Spleen (tissue), 11 donors: ENCODE results near the gene BAHCC1. TPM values are rescaled to one million over a fixed set of nuclear protein-coding genes. Genes with fewer than 3 reads are reported as not detected.
A peak's percentile ranks its signal among the peaks of the same experiment; 100 is the strongest.

Experiments
- DNase-seq: peaks from one replicate; pipeline ENCODE4 v3.0.0-alpha.2; 2020
- H3K27ac ChIP-seq, 8 donors: fragments of 200-600 bp; sonication (generic) in 7 of 8; 1 replicate in 4 of 8; 2 replicates in 4 of 8; pipeline versions ENCODE4 v1.5.0 to v1.8.0; 2016 to 2021; ENCODE audit warnings: inconsistent platforms in 4 of 8, mild to moderate bottlenecking in 4 of 8, moderate library complexity in 1 of 8
- H3K27me3 ChIP-seq, 7 donors: fragments of 200-600 bp; sonication (generic) in 6 of 7; replicated peaks in 1 of 7; 1 replicate in 4 of 7; 2 replicates in 3 of 7; pipeline versions ENCODE4 v1.5.0 to v1.8.0; 2016 to 2021; ENCODE audit warnings: inconsistent platforms in 3 of 7, mild to moderate bottlenecking in 1 of 7
- H3K36me3 ChIP-seq, 6 donors: fragments of 200-600 bp; sonication (generic) in 5 of 6; 1 replicate in 4 of 6; 2 replicates in 2 of 6; pipeline versions ENCODE4 v1.5.0 to v1.8.0; 2016 to 2021; ENCODE audit warnings: inconsistent platforms in 2 of 6
- H3K4me1 ChIP-seq, 6 donors: fragments of 200-600 bp; sonication (generic) in 5 of 6; 1 replicate in 3 of 6; 2 replicates in 3 of 6; pipeline versions ENCODE4 v1.5.0 to v1.8.0; 2016 to 2021; ENCODE audit warnings: inconsistent platforms in 3 of 6
- H3K4me3 ChIP-seq, 8 donors: fragments of 200-600 bp; sonication (generic) in 7 of 8; 1 replicate in 4 of 8; 2 replicates in 4 of 8; pipeline versions ENCODE4 v1.5.0 to v1.8.0; 2016 to 2021; ENCODE audit warnings: inconsistent platforms in 4 of 8, mild to moderate bottlenecking in 4 of 8, moderate library complexity in 2 of 8
- H3K9me3 ChIP-seq, 8 donors: fragments of 200-600 bp; sonication (generic) in 7 of 8; 1 replicate in 4 of 8; 2 replicates in 4 of 8; pipeline versions ENCODE4 v1.5.0 to v1.8.0; 2016 to 2021; ENCODE audit warnings: inconsistent platforms in 4 of 8
- CTCF ChIP-seq, 11 experiments: fragments of 200-600 bp in 7 of 11; fragments of 450-650 bp in 4 of 11; sonication (generic) in 4 of 11; IDR thresholded peaks in 8 of 11; conservative IDR thresholded peaks in 3 of 11; 1 replicate in 7 of 11; 2 replicates in 4 of 11; pipeline versions ENCODE4 v1.4.0 to v1.8.0; 2016 to 2021; ENCODE audit warnings: antibody characterized with exemption in 11 of 11, inconsistent platforms in 4 of 11, mild to moderate bottlenecking in 1 of 11
- POLR2A ChIP-seq, 3 donors: fragments of 450-650 bp; IDR thresholded peaks; one replicate each; pipeline ENCODE4 v1.5.1; 2017; ENCODE audit warnings: antibody characterized with exemption in 3 of 3, mild to moderate bottlenecking in 1 of 3
- POLR2AphosphoS5 ChIP-seq, 3 donors: sonication (generic); formaldehyde crosslinking; IDR thresholded peaks; one replicate each; pipeline ENCODE4 v1.5.1; 2017; ENCODE audit warnings: antibody characterized with exemption in 3 of 3
- WGBS, 5 donors: extraction: QIAGEN DNeasy Blood & Tissue Kit in 3 of 5; methylation state at CpG; one replicate each; pipeline versions ENCODE4 v1.1.5 to v1.1.7; 2013 to 2018; 5-methylcytosine and 5-hydroxymethylcytosine counted together
- intact Hi-C: fragments of 100-400 bp; cut with DNase I; formaldehyde crosslinking; loops from one replicate; pipeline ENCODE4 v1.15.0; 2023; ENCODE audit warnings: low total_unique reads
- polyA plus RNA-seq, 3 donors: library from polyadenylated mRNA; stranded (reverse); fragments of 200-250 nt; gene quantifications; one replicate each; pipeline ENCODE4 v1.2.1, GENCODE V29; 2013
- total RNA-seq, 7 donors: library from RNA; depleted of rRNA in 3 of 7; stranded (reverse); fragments of >200 nt in 3 of 7; fragmentation: NEBNext Ultra II Directional in 4 of 7; extraction: Animal tissue kit (Norgen Biotek cat#: 25700) in 4 of 7; gene quantifications; one replicate each; pipeline versions ENCODE4 v1.1.0 to v1.2.1, GENCODE V29; 2016 to 2021
- donor health status: healthy with polysubstance abuse.
- donor health status: DM: no; HTN: no; CAD: no; lungs with moderate emphysema.
- donor health status: DM: no; HTN: no; CAD: no.
- donor health status: Bipolar disorder and iron deficiency.
- donor health status: healthy.
- donor health status: DM: no; HTN: no; CAD: no.
- donor health status: DM: yes; HTN: yes; CAD: no.

Gene BAHCC1
- total and polyA plus RNA-seq, 10 donors, result 1.7 to 20.3 (median 12.4) TPM

DNA sequence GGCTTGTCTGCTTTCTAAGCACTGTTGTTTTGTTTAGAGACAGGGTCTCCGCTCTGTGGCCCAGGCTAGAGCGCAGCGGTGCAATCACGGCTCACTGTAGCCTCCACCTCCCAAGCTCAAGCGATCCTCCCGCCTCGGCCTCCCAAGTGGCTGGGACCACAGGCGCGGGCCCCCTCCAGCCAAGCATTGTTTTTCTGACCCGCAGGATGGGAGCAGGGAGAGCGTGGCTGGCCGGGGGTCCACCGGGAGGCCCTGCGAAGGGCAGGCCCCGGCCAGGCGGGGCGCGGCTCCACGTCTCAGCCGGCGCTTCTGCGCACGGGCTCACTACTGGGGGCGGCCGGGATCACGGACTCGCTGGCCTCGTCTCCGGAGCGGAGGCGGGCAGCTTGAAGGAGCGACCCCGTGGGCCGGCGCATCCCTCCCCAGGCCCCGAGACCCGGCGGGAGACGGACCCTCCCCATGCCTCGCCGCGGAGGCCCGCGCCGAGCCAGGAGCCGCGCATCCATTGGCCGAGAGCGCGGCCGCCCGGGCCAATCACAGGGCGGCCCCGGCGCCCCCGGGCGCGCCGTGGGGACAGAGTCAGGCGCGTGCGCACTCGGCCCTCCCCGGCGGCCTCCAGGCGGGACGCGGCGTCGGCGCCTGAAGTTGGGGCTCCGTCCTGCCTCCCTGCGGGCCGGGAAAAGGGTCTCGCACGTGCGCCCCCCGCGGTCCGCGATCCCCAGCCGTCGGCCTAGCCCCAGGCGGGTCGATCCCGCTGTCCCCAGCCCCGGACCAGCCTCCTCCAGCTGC, 92.4 kb downstream of the BAHCC1 start:
- intact Hi-C loops, result loop anchor here (10.0 kb wide), 1 partner anchor 233 kb away; no protein-coding TSS in a partner anchor
- peak; percentile 94 for DNase-seq

DNA sequence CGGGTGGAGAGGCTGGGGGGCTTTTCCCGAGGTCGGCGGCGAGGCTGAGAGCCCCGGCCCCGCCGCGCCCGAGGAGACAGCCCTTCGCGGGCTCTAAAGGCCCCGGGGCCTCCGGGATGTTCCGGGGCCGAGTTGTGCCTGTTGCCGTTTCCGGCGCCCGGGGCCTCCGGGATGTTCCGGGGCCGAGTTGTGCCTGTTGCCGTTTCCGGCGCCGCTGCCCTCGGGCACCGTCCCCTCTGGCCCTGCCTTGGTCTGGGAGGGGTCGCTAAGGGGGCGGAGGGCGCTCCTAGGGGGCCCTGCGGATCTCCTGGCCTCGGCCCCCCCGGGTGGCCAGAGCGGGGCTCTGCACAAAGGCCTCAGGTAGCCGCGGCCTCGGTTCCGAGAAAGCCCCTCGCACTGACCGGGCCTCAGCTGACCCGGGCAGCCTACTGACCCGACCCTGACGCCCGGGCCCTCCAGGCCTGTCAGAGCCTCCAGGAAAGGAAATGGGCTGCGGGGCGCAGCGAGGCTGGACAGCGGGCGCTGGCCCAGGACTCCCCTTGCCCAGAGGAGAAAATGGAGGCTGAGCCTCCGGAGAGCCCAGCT, 93.1 kb downstream of the BAHCC1 start:
- intact Hi-C loops, result loop anchor here (10.0 kb wide), 1 partner anchor 234 kb away; no protein-coding TSS in a partner anchor
- Histone ChIP-seq H3K27me3 (peaks cover 0 to 66% (median 2%) of the 10 kb centered on the region in 7 donors), H3K36me3 (no peaks in the 10 kb centered on the region), H3K4me1 (peaks cover 21 to 77% (median 49%) of the 10 kb centered on the region in 6 donors), H3K27ac (peak overlapping the region; percentile 81 to 94 (median 90)), H3K9me3 (no peaks in the 10 kb centered on the region), H3K4me3 (peak overlapping the region; percentile 49 to 67 (median 56))
- 9 to 77% (median 14%) methylated on average over 6 to 52 of the region's 52 CpGs; no CpG with 5 or more reads in 1 of the 5 donors for WGBS, 5 donors
- TF ChIP-seq POLR2AphosphoS5 (IDR thresholded peaks at IDR 0.05) (no peak), CTCF (IDR thresholded peaks at IDR 0.05 in 8 of 11, conservative IDR thresholded peaks at IDR 0.05 in 3 of 11) (no peak), POLR2A (IDR thresholded peaks at IDR 0.05) (no peak)
- peak; percentile 89 for DNase-seq

More for the DNA sequence above, 92.4 kb downstream of the BAHCC1 start:
- TF ChIP-seq POLR2A (IDR thresholded peaks at IDR 0.05) (peak in 1 of 3 donors; percentile 45), CTCF (IDR thresholded peaks at IDR 0.05 in 8 of 11, conservative IDR thresholded peaks at IDR 0.05 in 3 of 11) (no peak), POLR2AphosphoS5 (IDR thresholded peaks at IDR 0.05) (peak; percentile 80 to 91 (median 89))
- Histone ChIP-seq H3K4me3 (peak overlapping the region; percentile 49 to 67 (median 56)), H3K27me3 (peaks cover 0 to 72% (median 2%) of the 10 kb centered on the region in 7 donors), H3K27ac (peak overlapping the region; percentile 81 to 94 (median 90)), H3K36me3 (no peaks in the 10 kb centered on the region), H3K4me1 (peaks cover 28 to 84% (median 56%) of the 10 kb centered on the region in 6 donors), H3K9me3 (no peaks in the 10 kb centered on the region)
- WGBS, 5 donors, result 9 to 31% (median 12%) methylated on average over 23 to 87 of the region's 87 CpGs

- H3K27ac ChIP-seq, result peak overlapping the region in 1 of 8 donors; percentile 90
- peak; percentile 75 for DNase-seq
- 75 to 86% (median 82%) methylated on average over 22 to 27 of the region's 27 CpGs for WGBS, 5 donors
- H3K4me3 ChIP-seq, result peak overlapping the region in 3 of 8 donors; percentile 49 to 55 (median 52)
- H3K27me3 ChIP-seq, result peaks cover 0 to 58% (median 0%) of the 10 kb centered on the region in 7 donors
- peaks cover 14 to 67% (median 39%) of the 10 kb centered on the region in 6 donors for H3K4me1 ChIP-seq
- no peaks in the 10 kb centered on the region for H3K36me3 ChIP-seq
- intact Hi-C loops, result loop anchor here (10.0 kb wide), 1 partner anchor 235 kb away; no protein-coding TSS in a partner anchor
- H3K9me3 ChIP-seq, result no peaks in the 10 kb centered on the region
- TF ChIP-seq CTCF (IDR thresholded peaks at IDR 0.05 in 8 of 11, conservative IDR thresholded peaks at IDR 0.05 in 3 of 11), result no peak
- no peak for TF ChIP-seq POLR2A (IDR thresholded peaks at IDR 0.05)
- TF ChIP-seq POLR2AphosphoS5 (IDR thresholded peaks at IDR 0.05), result no peak
These were observed 94.0 kb downstream of the BAHCC1 start for GRCh38 chr17:81489012-81489997.
